Gastrocnemius medialis (tissue), 4 donors: ENCODE results near the gene MICALL2. TPM values are rescaled to one million over a fixed set of nuclear protein-coding genes. Genes with fewer than 3 reads are reported as not detected.

ENCODE experiments used
- ATAC-seq, 2 donors: fragments of 150-250 bp; one replicate each; pipeline ENCODE4 v1.9.1; 2016
- DNase-seq, 2 donors: peaks; one replicate each; pipeline ENCODE4 v3.0.0-alpha.2; 2019
- H3K27ac ChIP-seq, 4 donors: fragments of 200-600 bp; sonication (generic); 1 replicate in 1 of 4; 2 replicates in 3 of 4; pipeline ENCODE4 v1.5.1; 2016 to 2018; ENCODE audit warnings: mild to moderate bottlenecking in 2 of 4, moderate library complexity in 1 of 4
- H3K27me3 ChIP-seq, 3 donors: fragments of 200-600 bp; sonication (generic) in 2 of 3; 1 replicate in 1 of 3; 2 replicates in 2 of 3; pipeline versions ENCODE4 v1.5.1 to v1.6.0; 2016 to 2019; ENCODE audit warnings: mild to moderate bottlenecking in 1 of 3, moderate library complexity in 1 of 3
- H3K36me3 ChIP-seq, 2 donors: fragments of 200-600 bp; sonication (generic) in 1 of 2; one replicate each; pipeline ENCODE4 v1.5.1; 2017 to 2018
- H3K4me1 ChIP-seq, 2 donors: fragments of 200-600 bp; sonication (generic) in 1 of 2; one replicate each; pipeline ENCODE4 v1.5.1; 2016 to 2017; ENCODE audit warnings: mild to moderate bottlenecking in 2 of 2
- H3K4me3 ChIP-seq, 4 donors: fragments of 200-600 bp; sonication (generic) in 3 of 4; 1 replicate in 1 of 4; 2 replicates in 3 of 4; pipeline ENCODE4 v1.5.1; 2016 to 2019; ENCODE audit warnings: mild to moderate bottlenecking in 2 of 4
- H3K9me3 ChIP-seq, 3 donors: fragments of 200-600 bp; sonication (generic) in 2 of 3; 1 replicate in 1 of 3; 2 replicates in 2 of 3; pipeline ENCODE4 v1.5.1; 2016 to 2019
- POLR2A ChIP-seq, 2 donors: fragments of 450-650 bp; IDR thresholded peaks; one replicate each; pipeline ENCODE4 v1.6.1; 2017; ENCODE audit warnings: antibody characterized with exemption in 2 of 2, mild to moderate bottlenecking in 2 of 2, moderate library complexity in 2 of 2
- in situ Hi-C, 4 donors: fragments of 200-750 bp; cut with MboI; loops; one replicate each; pipeline versions ENCODE4 v1.15.0 to v1.8.0; 2017; ENCODE audit warnings: low sequenced_read_pairs in 4 of 4
- intact Hi-C: fragments of 100-400 bp; cut with DNase I; formaldehyde crosslinking; loops from one replicate; pipeline ENCODE4 v1.15.1; 2023; ENCODE audit warnings: low total_unique reads
- total RNA-seq, 4 donors: library from RNA; depleted of rRNA; stranded (reverse); fragments of >200 nt; gene quantifications; one replicate each; pipeline versions ENCODE4 v1.1.0 to v1.2.3, GENCODE V29; 2016
- TF ChIP-seq, protein P1 (sequence below), 5 experiments: fragments of 450-650 bp in 3 of 5; fragments of 200-600 bp in 2 of 5; sonication (generic) in 2 of 5; IDR thresholded peaks in 4 of 5; conservative IDR thresholded peaks in 1 of 5; 1 replicate in 4 of 5; 2 replicates in 1 of 5; pipeline ENCODE4 v1.5.1; 2016 to 2019; ENCODE audit warnings: antibody characterized with exemption in 5 of 5, mild to moderate bottlenecking in 3 of 5, moderate library complexity in 3 of 5

Gene MICALL2
- total RNA-seq, 4 donors from 2014 or later: 1.6 to 4.8 (median 2.4) TPM

DNA sequence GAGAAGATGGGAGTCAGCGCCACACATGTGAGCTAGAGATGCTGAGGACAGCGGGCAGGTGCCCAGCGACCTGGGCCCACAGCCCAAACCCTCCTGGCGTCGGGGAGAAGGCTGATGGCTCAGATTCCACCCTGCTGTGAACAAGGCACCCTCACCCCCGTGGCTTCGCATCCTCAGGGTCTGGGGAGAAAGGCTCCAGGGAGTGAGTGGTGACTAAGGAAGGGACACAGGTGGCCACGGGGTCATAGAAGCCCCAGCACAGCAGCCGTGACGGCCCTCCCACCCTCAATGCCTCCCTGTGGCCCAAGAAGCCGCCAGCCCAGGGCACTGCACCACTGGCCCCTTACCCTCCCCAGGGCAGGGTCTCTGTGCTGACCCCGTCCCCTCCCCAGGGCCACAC lies 25.3 kb upstream of the MICALL2 start:
- peaks cover 0 to 98% of the 10 kb centered on the region in 2 donors for H3K36me3 ChIP-seq
- no peak overlapping the region for H3K27ac ChIP-seq
- TF ChIP-seq, protein P1, sequence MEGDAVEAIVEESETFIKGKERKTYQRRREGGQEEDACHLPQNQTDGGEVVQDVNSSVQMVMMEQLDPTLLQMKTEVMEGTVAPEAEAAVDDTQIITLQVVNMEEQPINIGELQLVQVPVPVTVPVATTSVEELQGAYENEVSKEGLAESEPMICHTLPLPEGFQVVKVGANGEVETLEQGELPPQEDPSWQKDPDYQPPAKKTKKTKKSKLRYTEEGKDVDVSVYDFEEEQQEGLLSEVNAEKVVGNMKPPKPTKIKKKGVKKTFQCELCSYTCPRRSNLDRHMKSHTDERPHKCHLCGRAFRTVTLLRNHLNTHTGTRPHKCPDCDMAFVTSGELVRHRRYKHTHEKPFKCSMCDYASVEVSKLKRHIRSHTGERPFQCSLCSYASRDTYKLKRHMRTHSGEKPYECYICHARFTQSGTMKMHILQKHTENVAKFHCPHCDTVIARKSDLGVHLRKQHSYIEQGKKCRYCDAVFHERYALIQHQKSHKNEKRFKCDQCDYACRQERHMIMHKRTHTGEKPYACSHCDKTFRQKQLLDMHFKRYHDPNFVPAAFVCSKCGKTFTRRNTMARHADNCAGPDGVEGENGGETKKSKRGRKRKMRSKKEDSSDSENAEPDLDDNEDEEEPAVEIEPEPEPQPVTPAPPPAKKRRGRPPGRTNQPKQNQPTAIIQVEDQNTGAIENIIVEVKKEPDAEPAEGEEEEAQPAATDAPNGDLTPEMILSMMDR (IDR thresholded peaks at IDR 0.05 in 4 of 5, conservative IDR thresholded peaks at IDR 0.05 in 1 of 5): no peak
- TF ChIP-seq POLR2A (IDR thresholded peaks at IDR 0.05): no peak
- no peaks in the 10 kb centered on the region for H3K4me1 ChIP-seq
- ATAC-seq (no peak), DNase-seq (no peak)
- no peaks in the 10 kb centered on the region for H3K27me3 ChIP-seq
- H3K9me3 ChIP-seq: no peaks in the 10 kb centered on the region
- no peak overlapping the region for H3K4me3 ChIP-seq
- in situ Hi-C loops: no loop called here
- intact Hi-C loops: no loop called here

DNA sequence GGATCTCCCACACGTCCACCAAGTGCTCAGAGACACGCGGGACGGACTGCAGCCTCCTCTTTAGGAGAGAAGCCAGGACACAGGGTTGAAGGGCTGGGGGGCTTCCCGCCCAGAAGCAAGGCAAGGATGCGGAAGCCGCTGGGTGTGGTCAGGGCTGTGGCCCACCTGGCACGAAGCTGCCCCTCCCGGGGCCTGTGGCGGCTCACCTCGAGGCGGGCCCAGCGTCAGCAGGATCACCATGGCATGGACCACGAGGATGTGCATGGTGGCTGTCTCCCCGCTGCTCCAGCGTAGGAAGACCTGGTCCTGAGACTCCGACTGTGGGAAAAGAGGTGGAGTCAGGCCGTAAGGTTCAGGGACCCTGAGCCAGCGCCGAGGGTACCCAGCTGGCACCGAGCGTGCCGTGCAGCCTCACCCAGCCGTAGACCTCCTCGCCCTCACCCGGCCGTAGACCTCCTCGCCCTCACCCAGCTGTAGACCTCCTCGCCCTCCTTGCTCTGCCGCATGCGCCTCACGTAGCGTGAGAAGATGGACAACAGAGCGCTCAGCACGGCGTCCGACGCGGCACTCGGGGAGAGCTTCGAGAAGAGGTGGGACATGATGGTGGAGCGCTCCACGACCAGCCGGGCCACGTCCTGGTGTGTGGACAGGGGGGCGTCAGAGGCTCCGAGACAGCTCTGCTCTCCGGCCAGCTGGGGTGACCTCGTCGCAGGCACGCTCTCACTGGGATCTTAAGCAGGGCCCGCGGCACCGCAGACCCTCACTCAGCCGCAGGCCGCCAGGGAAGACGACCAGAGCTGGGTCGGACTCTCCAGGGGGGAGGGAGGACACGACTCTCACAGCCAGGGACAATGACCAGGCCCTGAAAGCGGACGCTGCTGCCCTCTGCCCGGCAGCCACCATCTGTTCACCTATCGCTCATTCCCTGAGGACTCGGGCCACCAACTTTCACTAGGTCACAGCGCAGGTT lies 24.6 kb upstream of the MICALL2 start:
- DNase-seq: no peak
- no peaks in the 10 kb centered on the region for H3K27me3 ChIP-seq
- H3K9me3 ChIP-seq: no peaks in the 10 kb centered on the region
- H3K27ac ChIP-seq: no peak overlapping the region
- peaks cover 0 to 97% of the 10 kb centered on the region in 2 donors for H3K36me3 ChIP-seq
- intact Hi-C loops (no loop called here), in situ Hi-C loops (no loop called here)
- H3K4me1 ChIP-seq: no peaks in the 10 kb centered on the region
- no peak overlapping the region for H3K4me3 ChIP-seq
- TF ChIP-seq, protein P1 (IDR thresholded peaks at IDR 0.05 in 4 of 5, conservative IDR thresholded peaks at IDR 0.05 in 1 of 5): no peak
- TF ChIP-seq POLR2A (IDR thresholded peaks at IDR 0.05): no peak
- ATAC-seq: no peak

DNA sequence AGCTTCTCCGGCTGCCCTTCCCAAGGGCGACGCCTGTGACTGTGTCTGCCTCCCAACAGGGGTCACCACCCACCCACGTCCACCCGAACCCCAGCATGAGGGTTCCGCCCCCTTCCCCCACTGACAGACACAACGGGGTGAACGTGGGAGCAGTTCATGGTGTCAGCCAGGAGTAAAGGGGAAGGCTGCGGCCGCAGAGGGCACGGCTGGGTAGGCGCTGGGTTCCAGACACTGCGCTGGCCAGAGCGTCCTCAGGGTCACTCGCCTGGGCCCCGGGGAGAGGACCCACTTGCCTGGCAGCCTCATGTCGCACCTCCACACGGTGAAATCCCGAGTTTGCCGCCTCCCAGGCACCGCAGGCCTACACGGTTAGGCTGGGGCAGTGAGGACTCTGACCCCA lies 23.8 kb upstream of the MICALL2 start:
- intact Hi-C loops: no loop called here
- Histone ChIP-seq H3K36me3 (peaks cover 0 to 98% of the 10 kb centered on the region in 2 donors), H3K27ac (no peak overlapping the region), H3K27me3 (no peaks in the 10 kb centered on the region), H3K4me3 (no peak overlapping the region), H3K4me1 (no peaks in the 10 kb centered on the region), H3K9me3 (no peaks in the 10 kb centered on the region)
- in situ Hi-C loops: no loop called here
- ATAC-seq: no peak
- no peak for TF ChIP-seq POLR2A (IDR thresholded peaks at IDR 0.05)
- TF ChIP-seq, protein P1 (IDR thresholded peaks at IDR 0.05 in 4 of 5, conservative IDR thresholded peaks at IDR 0.05 in 1 of 5): no peak
- no peak for DNase-seq

DNA sequence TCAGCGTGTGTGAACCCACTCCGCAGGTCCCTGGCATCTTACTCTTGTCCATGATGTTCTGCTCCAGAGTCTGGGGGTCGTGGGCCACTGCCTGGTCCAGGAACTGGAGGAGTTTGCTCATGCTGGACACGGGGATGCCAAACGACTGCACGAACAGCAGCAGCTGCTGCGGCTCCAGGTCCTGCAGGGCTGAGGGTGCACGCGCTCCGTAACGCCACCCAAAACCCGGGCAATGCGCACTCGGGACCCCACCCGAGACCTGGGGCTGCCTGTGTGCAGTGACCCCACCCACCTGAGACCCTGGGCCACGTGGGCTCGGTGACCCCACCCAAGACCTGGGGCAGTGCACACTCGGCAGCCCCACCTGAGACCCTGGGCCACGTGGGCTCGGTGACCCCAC lies 22.0 kb upstream of the MICALL2 start:
- intact Hi-C loops: no loop called here
- no peak for ATAC-seq

More for the DNA sequence above, 22.0 kb upstream of the MICALL2 start:
- H3K4me3 ChIP-seq: no peak overlapping the region
- H3K9me3 ChIP-seq: no peaks in the 10 kb centered on the region
- no peaks in the 10 kb centered on the region for H3K27me3 ChIP-seq
- DNase-seq: no peak
- H3K4me1 ChIP-seq: no peaks in the 10 kb centered on the region
- no peak overlapping the region for H3K27ac ChIP-seq
- no peak for TF ChIP-seq POLR2A (IDR thresholded peaks at IDR 0.05)
- TF ChIP-seq, protein P1 (IDR thresholded peaks at IDR 0.05 in 4 of 5, conservative IDR thresholded peaks at IDR 0.05 in 1 of 5): no peak
- in situ Hi-C loops: no loop called here
- H3K36me3 ChIP-seq: peaks cover 0 to 98% of the 10 kb centered on the region in 2 donors
